ENCODE data around the gene ANKMY2. TPM values are rescaled to one million over a fixed set of nuclear protein-coding genes. Genes with fewer than 3 reads are reported as not detected.

The ANKMY2 gene
- total RNA-seq, 2 experiments from 2014 or later: 3.3 to 5.1 TPM

DNA sequence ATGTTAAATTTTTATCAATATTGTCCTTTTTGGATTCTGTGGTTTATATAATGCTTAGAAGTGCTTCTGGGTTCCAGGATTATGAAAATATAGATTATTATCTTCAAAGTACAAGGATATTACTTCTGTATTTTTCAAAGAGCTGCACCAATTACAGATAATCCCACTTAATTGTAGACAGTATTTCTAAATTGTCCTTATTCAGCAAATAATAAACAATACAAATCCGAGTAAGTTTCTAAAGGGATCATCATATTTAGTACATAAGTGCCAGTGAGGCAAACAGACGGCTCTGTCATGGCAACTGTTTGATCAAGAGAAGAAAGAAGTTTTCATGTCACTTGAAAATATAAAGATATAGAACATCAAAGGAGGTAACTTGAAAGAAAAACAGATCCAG, 19.2 kb downstream of the ANKMY2 start:
- no peak overlapping the region for H3K27ac ChIP-seq (ENCODE audit: low read depth in 1 of 2, low read length in 2 of 2)
- DNase-seq (no peak), ATAC-seq (ENCODE audit: poor library complexity) (no peak)
- no peaks in the 10 kb centered on the region for H3K9me3 ChIP-seq (ENCODE audit: control insufficient read depth in 1 of 2, insufficient read depth in 1 of 2, low read length in 2 of 2)
- CTCF ChIA-PET: no interaction called here
- Mint-ChIP-seq H3K4me3 (no peak overlapping the region), H3K9me3 (no peaks in the 10 kb centered on the region), H3K4me1 (ENCODE audit: low read depth) (no peaks in the 10 kb centered on the region), H3K36me3 (ENCODE audit: low read depth) (peaks cover 40% of the 10 kb centered on the region), H3K27me3 (no peaks in the 10 kb centered on the region), H3K27ac (no peak overlapping the region)
- no peaks in the 10 kb centered on the region for H3K4me1 ChIP-seq (ENCODE audit: insufficient read depth, low read length)
- no peaks in the 10 kb centered on the region for H3K27me3 ChIP-seq (ENCODE audit: control insufficient read depth in 1 of 2, insufficient read depth in 2 of 2, low read length in 2 of 2)
- POLR2A ChIA-PET: no interaction called here
- peaks cover 21% of the 10 kb centered on the region for H3K36me3 ChIP-seq (ENCODE audit: insufficient read depth, low read length)
- intact Hi-C loops (cut with DNase I, micrococcal nuclease): no loop called here
- H3K4me3 ChIP-seq (ENCODE audit: low read length): no peak overlapping the region
- TF ChIP-seq, protein P1, sequence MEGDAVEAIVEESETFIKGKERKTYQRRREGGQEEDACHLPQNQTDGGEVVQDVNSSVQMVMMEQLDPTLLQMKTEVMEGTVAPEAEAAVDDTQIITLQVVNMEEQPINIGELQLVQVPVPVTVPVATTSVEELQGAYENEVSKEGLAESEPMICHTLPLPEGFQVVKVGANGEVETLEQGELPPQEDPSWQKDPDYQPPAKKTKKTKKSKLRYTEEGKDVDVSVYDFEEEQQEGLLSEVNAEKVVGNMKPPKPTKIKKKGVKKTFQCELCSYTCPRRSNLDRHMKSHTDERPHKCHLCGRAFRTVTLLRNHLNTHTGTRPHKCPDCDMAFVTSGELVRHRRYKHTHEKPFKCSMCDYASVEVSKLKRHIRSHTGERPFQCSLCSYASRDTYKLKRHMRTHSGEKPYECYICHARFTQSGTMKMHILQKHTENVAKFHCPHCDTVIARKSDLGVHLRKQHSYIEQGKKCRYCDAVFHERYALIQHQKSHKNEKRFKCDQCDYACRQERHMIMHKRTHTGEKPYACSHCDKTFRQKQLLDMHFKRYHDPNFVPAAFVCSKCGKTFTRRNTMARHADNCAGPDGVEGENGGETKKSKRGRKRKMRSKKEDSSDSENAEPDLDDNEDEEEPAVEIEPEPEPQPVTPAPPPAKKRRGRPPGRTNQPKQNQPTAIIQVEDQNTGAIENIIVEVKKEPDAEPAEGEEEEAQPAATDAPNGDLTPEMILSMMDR (IDR thresholded peaks at IDR 0.05): no peak

DNA sequence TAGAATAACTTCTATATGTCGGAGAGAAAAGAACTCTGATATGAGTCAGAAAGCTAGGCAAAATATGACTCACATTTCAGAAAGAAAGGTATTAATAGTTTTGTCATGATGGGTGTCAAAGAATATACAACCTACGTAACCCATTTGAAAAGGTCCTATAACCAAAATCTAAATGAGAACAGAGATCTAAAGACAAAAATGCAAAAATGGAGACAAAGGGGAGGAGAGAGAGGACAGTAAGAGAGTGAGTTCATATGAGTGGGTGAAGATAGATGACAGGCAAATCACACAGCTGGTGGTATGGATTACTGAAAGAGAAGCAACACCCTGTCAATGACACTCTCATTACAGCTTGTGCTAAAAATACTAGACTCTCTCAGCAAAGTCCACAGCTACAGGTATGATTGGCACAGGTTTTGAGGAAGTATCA, 25.6 kb downstream of the ANKMY2 start:
- no peak for DNase-seq
- no peaks in the 10 kb centered on the region for H3K4me1 Mint-ChIP-seq (ENCODE audit: low read depth)
- intact Hi-C loops (cut with DNase I, micrococcal nuclease): no loop called here
- H3K9me3 Mint-ChIP-seq: no peaks in the 10 kb centered on the region
- Histone ChIP-seq H3K4me1 (ENCODE audit: insufficient read depth, low read length) (no peaks in the 10 kb centered on the region), H3K9me3 (ENCODE audit: control insufficient read depth in 1 of 2, insufficient read depth in 1 of 2, low read length in 2 of 2) (peaks cover 0 to 4% of the 10 kb centered on the region in 2 experiments), H3K36me3 (ENCODE audit: insufficient read depth, low read length) (peaks cover 29% of the 10 kb centered on the region), H3K27me3 (ENCODE audit: control insufficient read depth in 1 of 2, insufficient read depth in 2 of 2, low read length in 2 of 2) (no peaks in the 10 kb centered on the region), H3K27ac (ENCODE audit: low read depth in 1 of 2, low read length in 2 of 2) (no peak overlapping the region), H3K4me3 (ENCODE audit: low read length) (no peak overlapping the region)
- TF ChIP-seq, protein P1 (IDR thresholded peaks at IDR 0.05): no peak
- CTCF ChIA-PET: interaction anchor here (0.6 kb wide), 1 partner anchor 254 kb away, joined by 3 read pairs; no protein-coding TSS in a partner anchor
- H3K4me3 Mint-ChIP-seq: no peak overlapping the region
- H3K27me3 Mint-ChIP-seq: no peaks in the 10 kb centered on the region
- H3K27ac Mint-ChIP-seq: no peak overlapping the region
- POLR2A ChIA-PET: interaction anchor here (1.3 kb wide), 1 partner anchor 9 kb away, joined by 3 read pairs; no protein-coding TSS in a partner anchor
- ATAC-seq (ENCODE audit: poor library complexity): no peak
- peaks cover 73% of the 10 kb centered on the region for H3K36me3 Mint-ChIP-seq (ENCODE audit: low read depth)

DNA sequence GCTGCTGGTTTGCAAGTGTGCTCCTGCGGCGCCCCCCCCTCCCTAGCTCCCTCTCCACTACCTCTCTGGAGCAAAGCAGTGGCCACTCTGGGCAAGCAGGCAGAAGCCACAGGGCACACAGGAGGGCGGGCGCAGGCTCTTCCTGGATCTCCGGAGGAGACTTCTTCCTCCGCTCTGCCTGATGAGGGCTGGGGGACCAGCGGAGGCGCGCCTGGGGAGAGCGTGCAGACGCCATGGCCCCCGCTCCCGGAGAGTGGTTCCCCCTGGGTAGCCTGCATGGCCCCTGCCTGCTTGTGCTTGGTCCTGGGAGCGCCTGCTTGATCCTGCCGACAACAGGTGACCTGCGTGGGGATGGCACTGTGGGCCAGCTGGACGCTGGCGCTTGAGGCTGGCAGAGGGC, 29.0 kb downstream of the ANKMY2 start:
- ChIA-PET CTCF (no interaction called here), POLR2A (interaction anchor here (1.3 kb wide), 1 partner anchor 22 kb away, joined by 3 read pairs; no protein-coding TSS in a partner anchor)
- H3K9me3 ChIP-seq (ENCODE audit: control insufficient read depth in 1 of 2, insufficient read depth in 1 of 2, low read length in 2 of 2): peaks cover 0 to 4% of the 10 kb centered on the region in 2 experiments
- Mint-ChIP-seq H3K27ac (no peak overlapping the region), H3K4me3 (no peak overlapping the region), H3K36me3 (ENCODE audit: low read depth) (peaks cover 54% of the 10 kb centered on the region), H3K9me3 (no peaks in the 10 kb centered on the region), H3K4me1 (ENCODE audit: low read depth) (no peaks in the 10 kb centered on the region), H3K27me3 (no peaks in the 10 kb centered on the region)
- TF ChIP-seq, protein P1 (IDR thresholded peaks at IDR 0.05): no peak
- DNase-seq (no peak), ATAC-seq (ENCODE audit: poor library complexity) (no peak)
- H3K27ac ChIP-seq (ENCODE audit: low read depth in 1 of 2, low read length in 2 of 2): no peak overlapping the region
- no peaks in the 10 kb centered on the region for H3K4me1 ChIP-seq (ENCODE audit: insufficient read depth, low read length)
- intact Hi-C loops (cut with DNase I, micrococcal nuclease): no loop called here
- H3K36me3 ChIP-seq (ENCODE audit: insufficient read depth, low read length): peaks cover 28% of the 10 kb centered on the region
- no peaks in the 10 kb centered on the region for H3K27me3 ChIP-seq (ENCODE audit: control insufficient read depth in 1 of 2, insufficient read depth in 2 of 2, low read length in 2 of 2)
- H3K4me3 ChIP-seq (ENCODE audit: low read length): no peak overlapping the region
